Stomach (tissue), 19 donors: Measurements from ENCODE around the gene OR5AR1. TPM values are rescaled to one million over a fixed set of nuclear protein-coding genes. Genes with fewer than 3 reads are reported as not detected.

Source experiments
- DNase-seq, 2 donors: peaks; one replicate each; pipeline versions ENCODE4 v3.0.0 to v3.0.0-alpha.2; 2013 to 2019
- H3K27ac ChIP-seq, 5 donors: fragments of 200-600 bp in 4 of 5; sonication (generic) in 4 of 5; one replicate each; pipeline ENCODE4 v1.5.1; 2013 to 2019; ENCODE audit warnings: mild to moderate bottlenecking in 1 of 5, moderate library complexity in 1 of 5
- H3K27me3 ChIP-seq, 3 donors: fragments of 200-600 bp; sonication (generic); one replicate each; pipeline ENCODE4 v1.5.1; 2017 to 2019; ENCODE audit warnings: mixed run types in 1 of 3
- H3K36me3 ChIP-seq, 4 donors: fragments of 200-600 bp; sonication (generic); 1 replicate in 3 of 4; 2 replicates in 1 of 4; pipeline ENCODE4 v1.5.1; 2016 to 2019
- H3K4me1 ChIP-seq, 4 donors: fragments of 200-600 bp; sonication (generic); one replicate each; pipeline ENCODE4 v1.5.1; 2016 to 2019
- H3K4me3 ChIP-seq, 4 donors: fragments of 200-600 bp; sonication (generic) in 3 of 4; one replicate each; pipeline ENCODE4 v1.5.1; 2016 to 2019; ENCODE audit warnings: mild to moderate bottlenecking in 1 of 4
- H3K9me3 ChIP-seq, 4 donors: fragments of 200-600 bp; sonication (generic); one replicate each; pipeline ENCODE4 v1.5.1; 2016 to 2019
- CTCF ChIP-seq, 7 experiments: fragments of 450-650 bp in 4 of 7; fragments of 200-600 bp in 3 of 7; sonication (generic) in 3 of 7; IDR thresholded peaks; one replicate each; pipeline ENCODE4 v1.5.1; 2016 to 2019; ENCODE audit warnings: antibody characterized with exemption in 7 of 7, control low read depth in 2 of 7, mild to moderate bottlenecking in 1 of 7
- EP300 ChIP-seq: sonication (generic); formaldehyde crosslinking; IDR thresholded peaks from one replicate; pipeline ENCODE4 v1.6.1; 2017; ENCODE audit warnings: antibody characterized with exemption
- POLR2A ChIP-seq, 4 donors: fragments of 450-650 bp; IDR thresholded peaks; one replicate each; pipeline ENCODE4 v1.6.1; 2016; ENCODE audit warnings: antibody characterized with exemption in 4 of 4, control low read depth in 2 of 4, mild to moderate bottlenecking in 1 of 4, moderate library complexity in 1 of 4
- POLR2AphosphoS5 ChIP-seq, 3 donors: sonication (generic); formaldehyde crosslinking; IDR thresholded peaks; one replicate each; pipeline ENCODE4 v1.6.1; 2016; ENCODE audit warnings: antibody characterized with exemption in 3 of 3
- WGBS, 5 donors: extraction: QIAGEN DNeasy Blood & Tissue Kit in 3 of 5; methylation state at CpG; one replicate each; pipeline versions ENCODE4 v1.1.5 to v1.1.7; 2013 to 2018; 5-methylcytosine and 5-hydroxymethylcytosine counted together
- intact Hi-C: fragments of 100-400 bp; cut with DNase I; formaldehyde crosslinking; loops from one replicate; pipeline ENCODE4 v1.15.1; 2023; ENCODE audit warnings: low total_unique reads
- long read RNA-seq, 10 donors: transcript quantifications; one replicate each; lab custom pipeline, GENCODE V29; 2026
- polyA plus RNA-seq, 3 donors: library from polyadenylated mRNA; stranded (reverse); fragments of 200-250 nt; gene quantifications; one replicate each; pipeline ENCODE4 v1.2.3, GENCODE V29; 2013
- total RNA-seq, 5 donors: library from RNA; depleted of rRNA; stranded (reverse); fragments of >200 nt; gene quantifications; one replicate each; pipeline versions ENCODE4 v1.1.0 to v1.2.3, GENCODE V29; 2014 to 2016
- donor health status: healthy with polysubstance abuse.
- donor health status: Bipolar disorder and iron deficiency.
- donor health status: healthy.

OR5AR1 gene
- total RNA-seq: not detected
- not detected for polyA plus RNA-seq
- long read RNA-seq, donor 1: 0 reads
- long read RNA-seq, donor 2: 0 reads
- long read RNA-seq, donor 3: 0 reads
- long read RNA-seq, donor 4: 0 reads
- long read RNA-seq, donor 5: 0 reads
- long read RNA-seq, donor 6: 0 reads
- long read RNA-seq, donor 7: 0 reads
- long read RNA-seq, donor 8: 0 reads
- long read RNA-seq, donor 9: 0 reads
- long read RNA-seq, donor 10: 0 reads

GRCh38 chr11:56663386-56663785 is at the start of gene OR5AR1:
OR5AR1 (plus strand) TSS chr11:56663686; CDS start chr11:56663686, 0 bp downstream.
- DNase-seq: no peak
- no peaks in the 10 kb centered on the region for H3K36me3 ChIP-seq
- TF ChIP-seq POLR2AphosphoS5 (IDR thresholded peaks at IDR 0.05) (no peak), POLR2A (IDR thresholded peaks at IDR 0.05) (no peak), CTCF (IDR thresholded peaks at IDR 0.05) (no peak), EP300 (no peak)
- no peak within 1 kb of the TSS for H3K4me3 ChIP-seq
- H3K9me3 ChIP-seq: no peaks in the 10 kb centered on the region
- no peak within 1 kb of the TSS for H3K27ac ChIP-seq
- H3K4me1 ChIP-seq: no peaks in the 10 kb centered on the region
- 68 to 85% (median 75%) methylated on average over 2 of the region's 2 CpGs for WGBS, 5 donors
- no peaks in the 10 kb centered on the region for H3K27me3 ChIP-seq
- intact Hi-C loops: no loop called here

GRCh38 chr11:56624661-56625110 is 38.8 kb upstream of the OR5AR1 start:
- Histone ChIP-seq H3K36me3 (no peaks in the 10 kb centered on the region), H3K9me3 (no peaks in the 10 kb centered on the region), H3K4me3 (no peak overlapping the region), H3K4me1 (no peaks in the 10 kb centered on the region), H3K27ac (no peak overlapping the region), H3K27me3 (no peaks in the 10 kb centered on the region)
- TF ChIP-seq EP300 (no peak), POLR2AphosphoS5 (IDR thresholded peaks at IDR 0.05) (no peak), CTCF (IDR thresholded peaks at IDR 0.05) (no peak), POLR2A (IDR thresholded peaks at IDR 0.05) (no peak)
- DNase-seq: peak in 1 of 2 donors; percentile 56
- 5 to 11% (median 9%) methylated on average over 3 of the region's 3 CpGs for WGBS, 5 donors
- intact Hi-C loops: no loop called here

- H3K9me3 ChIP-seq: no peaks in the 10 kb centered on the region
- DNase-seq: no peak
- intact Hi-C loops: no loop called here
- no peaks in the 10 kb centered on the region for H3K27me3 ChIP-seq
- no peaks in the 10 kb centered on the region for H3K36me3 ChIP-seq
- TF ChIP-seq POLR2A (IDR thresholded peaks at IDR 0.05): no peak
- TF ChIP-seq POLR2AphosphoS5 (IDR thresholded peaks at IDR 0.05): no peak
- no peak for TF ChIP-seq EP300
- no peak for TF ChIP-seq CTCF (IDR thresholded peaks at IDR 0.05)
- WGBS, 5 donors: 51 to 65% (median 60%) methylated on average over 2 of the region's 2 CpGs
- no peak overlapping the region for H3K4me3 ChIP-seq
- H3K4me1 ChIP-seq: no peaks in the 10 kb centered on the region
- H3K27ac ChIP-seq: no peak overlapping the region
These were observed 37.5 kb upstream of the OR5AR1 start for GRCh38 chr11:56625946-56626345.

- H3K9me3 ChIP-seq: no peaks in the 10 kb centered on the region
- H3K4me3 ChIP-seq: no peak overlapping the region
- no peak for DNase-seq
- intact Hi-C loops: no loop called here
- WGBS, 5 donors: 68 to 86% (median 81%) methylated on average over 2 of the region's 2 CpGs
- no peaks in the 10 kb centered on the region for H3K36me3 ChIP-seq
- H3K27ac ChIP-seq: no peak overlapping the region
- no peaks in the 10 kb centered on the region for H3K27me3 ChIP-seq
- H3K4me1 ChIP-seq: no peaks in the 10 kb centered on the region
- TF ChIP-seq POLR2A (IDR thresholded peaks at IDR 0.05) (no peak), POLR2AphosphoS5 (IDR thresholded peaks at IDR 0.05) (no peak), CTCF (IDR thresholded peaks at IDR 0.05) (no peak), EP300 (no peak)
These were observed 31.2 kb upstream of the OR5AR1 start for GRCh38 chr11:56632329-56632728.
